Liver (tissue), 3 donors: ENCODE results near the gene ETS1.

Experiments used
- CTCF ChIP-seq: fragments of 150-350 bp; IDR thresholded peaks from 2 replicates; pipeline ENCODE4 v1.5.1; 2017; ENCODE audit warnings: improper control_type of control experiment, low read depth, low read length; ENCODE audit not compliant: missing input control
- HNF4A ChIP-seq, 2 donors: conservative IDR thresholded peaks; 2 replicates each; pipeline ENCODE4 v1.6.1; 2016; ENCODE audit warnings: antibody characterized with exemption in 2 of 2, mild to moderate bottlenecking in 2 of 2
- REST ChIP-seq: IDR thresholded peaks from 2 replicates; pipeline ENCODE4 v1.6.1; 2016; ENCODE audit warnings: antibody characterized with exemption, mild to moderate bottlenecking
- TAF1 ChIP-seq: conservative IDR thresholded peaks from 2 replicates; pipeline ENCODE4 v1.6.1; 2016; ENCODE audit warnings: antibody characterized with exemption, mild to moderate bottlenecking
- donor health status: healthy.
- donor health status: healthy.

GRCh38 chr11:128628325-128628673 lies 40.9 kb upstream of the ETS1 start:
- no peak for TF ChIP-seq TAF1
- no peak for TF ChIP-seq CTCF
- no peak for TF ChIP-seq REST
- TF ChIP-seq HNF4A (conservative IDR thresholded peaks at IDR 0.05) = no peak
